NOMO-1 treated with DMSO at 0.1 percent for 48 hours (cell line): ENCODE results near the gene POLDIP3.

Experiments used
- DNase-seq: peaks from one replicate; lab custom pipeline; 2025; ENCODE audit not compliant: unreplicated experiment; lab: John Stamatoyannopoulos, UW

Gene POLDIP3, protein sequence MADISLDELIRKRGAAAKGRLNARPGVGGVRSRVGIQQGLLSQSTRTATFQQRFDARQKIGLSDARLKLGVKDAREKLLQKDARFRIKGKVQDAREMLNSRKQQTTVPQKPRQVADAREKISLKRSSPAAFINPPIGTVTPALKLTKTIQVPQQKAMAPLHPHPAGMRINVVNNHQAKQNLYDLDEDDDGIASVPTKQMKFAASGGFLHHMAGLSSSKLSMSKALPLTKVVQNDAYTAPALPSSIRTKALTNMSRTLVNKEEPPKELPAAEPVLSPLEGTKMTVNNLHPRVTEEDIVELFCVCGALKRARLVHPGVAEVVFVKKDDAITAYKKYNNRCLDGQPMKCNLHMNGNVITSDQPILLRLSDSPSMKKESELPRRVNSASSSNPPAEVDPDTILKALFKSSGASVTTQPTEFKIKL

DNA sequence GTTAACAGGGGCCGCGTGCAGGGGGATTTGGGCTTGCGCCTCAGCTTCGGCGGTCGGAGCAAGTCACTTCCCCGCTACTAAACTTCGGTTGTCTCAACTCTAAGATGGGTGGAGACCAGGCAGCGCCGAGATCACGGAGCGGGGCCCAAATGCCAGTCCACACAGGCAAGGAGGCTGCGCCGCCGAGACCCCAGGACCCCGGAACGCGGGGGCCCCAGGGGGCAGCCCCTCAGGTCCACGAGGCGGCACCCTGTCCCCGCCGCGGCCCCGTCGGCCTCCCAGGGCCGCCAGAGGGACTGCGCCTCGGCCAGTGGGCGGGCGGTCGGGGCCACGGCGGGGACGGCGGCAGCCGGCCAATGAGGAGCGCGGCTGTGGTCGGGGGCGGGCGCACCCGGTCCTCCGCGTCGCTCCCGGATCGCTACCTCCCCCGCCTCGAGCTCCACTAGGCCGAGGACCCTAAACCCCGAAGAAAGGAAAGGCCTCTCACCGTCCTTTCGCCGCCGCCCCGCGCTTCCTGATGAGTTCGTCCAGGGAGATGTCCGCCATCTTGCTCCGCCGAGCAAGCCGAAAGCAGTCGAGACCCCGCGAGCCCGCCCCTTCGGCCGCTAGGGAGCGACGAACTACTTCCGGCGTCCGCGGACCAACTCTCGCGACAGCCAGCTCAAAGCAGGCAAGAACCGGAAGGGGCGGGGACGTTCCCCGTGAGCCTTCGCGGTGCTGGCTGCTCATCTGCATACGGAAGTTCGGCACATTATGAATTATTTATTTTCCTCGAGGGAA lies at the start of gene POLDIP3:
POLDIP3 (minus strand) TSS at position 572 of the 780 bp plus-strand sequence; CDS start at position 546, 26 bp downstream.
- peak; percentile 96 for DNase-seq

DNA sequence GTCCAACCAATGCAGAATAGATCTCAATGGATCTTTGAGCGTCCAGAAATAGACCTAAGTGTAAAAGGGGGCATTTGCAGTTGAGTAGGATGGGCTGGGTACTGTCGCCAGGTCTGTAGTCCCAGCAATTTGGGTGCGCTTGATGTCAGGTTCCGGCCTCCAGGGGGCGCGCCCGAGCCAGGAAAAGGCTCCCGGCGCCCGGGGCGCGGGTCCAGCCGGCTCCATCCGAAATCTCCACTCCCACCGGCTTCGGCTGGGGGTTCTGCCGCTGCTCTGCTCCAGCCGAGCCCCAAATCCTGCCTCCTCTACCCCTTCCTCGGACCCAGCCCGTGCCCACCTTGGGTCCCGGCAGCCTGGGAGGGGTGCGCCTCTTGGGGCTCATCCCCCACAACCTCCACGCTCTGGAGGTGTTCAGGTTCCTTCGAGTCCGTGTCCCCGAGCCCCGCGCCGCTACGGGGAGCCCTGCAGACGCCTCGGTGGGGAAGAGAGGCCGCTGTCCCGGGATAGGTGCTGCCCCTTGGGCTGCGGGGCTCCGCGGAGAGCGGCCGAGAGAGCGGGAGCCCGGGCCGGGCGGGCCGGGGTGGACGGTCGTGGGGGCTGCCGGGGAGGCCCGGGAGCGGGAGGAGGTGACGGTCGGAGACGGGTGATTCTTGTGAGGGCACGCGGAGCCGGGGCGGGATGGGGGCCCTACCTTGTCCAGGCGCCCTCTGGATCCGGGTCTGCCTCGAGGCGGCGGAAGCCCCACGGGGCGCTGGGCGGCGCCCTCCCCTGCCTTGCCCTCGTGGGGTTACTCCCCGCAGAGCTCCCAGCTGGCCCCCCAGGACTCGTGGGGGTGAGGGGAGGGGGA lies 47.5 kb upstream of the POLDIP3 start:
- peak; percentile 53 for DNase-seq

GRCh38 chr22:42656578-42656977 lies 41.9 kb upstream of the POLDIP3 start:
- no peak for DNase-seq

DNA sequence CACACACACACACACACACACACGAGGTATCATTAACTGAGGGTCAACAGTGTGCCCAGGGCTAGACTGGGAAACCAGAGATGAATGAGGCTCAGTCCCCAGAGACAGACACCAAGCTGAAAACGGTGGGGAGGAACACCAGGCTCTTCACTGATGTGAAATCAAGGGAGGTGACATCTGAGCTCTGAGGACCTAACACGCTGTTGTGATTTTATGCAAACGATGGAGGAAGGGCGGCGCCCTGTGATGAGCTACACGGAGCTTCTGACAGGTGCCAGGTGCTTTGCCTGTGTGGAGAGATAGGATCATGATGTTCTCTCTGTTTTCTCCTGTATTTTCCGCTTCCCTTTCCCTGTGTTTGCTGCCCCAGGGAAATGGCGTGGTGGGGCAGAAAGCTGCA lies 41.0 kb upstream of the POLDIP3 start:
- DNase-seq = no peak

GRCh38 chr22:42654436-42655073 lies 39.9 kb upstream of the POLDIP3 start:
- no peak for DNase-seq

- DNase-seq = no peak
Observed at GRCh38 chr22:42653999-42654398, 39.3 kb upstream of the POLDIP3 start.

- DNase-seq = no peak
Observed at GRCh38 chr22:42651134-42651533, 36.5 kb upstream of the POLDIP3 start.

DNA sequence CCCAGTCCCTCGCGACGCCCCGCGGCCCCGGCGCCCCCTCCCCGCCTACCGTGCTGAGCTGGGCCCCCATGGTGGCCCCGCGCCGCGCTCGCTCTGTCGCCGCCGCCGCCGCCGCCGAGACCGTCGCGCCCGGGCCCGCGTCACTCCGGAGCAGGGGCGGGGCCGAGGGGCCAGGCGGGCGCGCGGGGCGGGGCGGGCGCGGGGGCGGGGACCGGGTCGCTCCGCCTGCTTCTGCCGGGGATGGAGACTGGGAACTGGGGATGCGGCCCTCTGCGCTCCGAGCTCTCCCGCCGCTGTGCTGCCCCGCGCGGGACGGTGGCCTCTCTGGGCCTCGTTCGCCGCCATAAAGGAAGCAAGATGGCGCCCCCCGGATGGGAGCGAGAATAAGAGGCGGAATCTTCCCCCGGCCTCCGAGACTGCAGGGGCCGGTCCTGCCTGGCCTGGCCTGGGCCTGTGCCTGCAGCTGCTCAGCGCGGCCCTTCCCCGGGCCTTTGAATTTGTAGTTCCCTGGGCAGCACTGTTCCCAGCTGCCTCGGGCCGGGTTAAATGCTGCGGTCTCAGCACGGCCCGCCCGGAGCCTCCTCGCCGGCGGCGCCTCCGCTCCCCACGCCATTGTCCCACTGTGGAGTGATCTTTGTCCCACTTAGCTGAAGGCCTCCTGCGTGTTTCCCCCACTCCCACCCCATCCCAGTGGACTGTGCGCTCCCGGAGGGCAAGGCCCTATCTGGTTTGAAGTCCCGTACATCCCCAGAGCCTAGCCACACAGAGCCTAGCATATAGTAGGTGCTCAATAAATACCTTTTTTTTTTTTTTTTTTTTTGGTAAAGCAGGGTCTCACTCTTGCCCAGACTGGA lies 34.8 kb upstream of the POLDIP3 start, which contains the start of gene CYB5R3:
CYB5R3 (minus strand) TSS at position 147 of the 854 bp plus-strand sequence; CDS start at position 70, 77 bp downstream.
- peak; percentile 90 for DNase-seq

DNA sequence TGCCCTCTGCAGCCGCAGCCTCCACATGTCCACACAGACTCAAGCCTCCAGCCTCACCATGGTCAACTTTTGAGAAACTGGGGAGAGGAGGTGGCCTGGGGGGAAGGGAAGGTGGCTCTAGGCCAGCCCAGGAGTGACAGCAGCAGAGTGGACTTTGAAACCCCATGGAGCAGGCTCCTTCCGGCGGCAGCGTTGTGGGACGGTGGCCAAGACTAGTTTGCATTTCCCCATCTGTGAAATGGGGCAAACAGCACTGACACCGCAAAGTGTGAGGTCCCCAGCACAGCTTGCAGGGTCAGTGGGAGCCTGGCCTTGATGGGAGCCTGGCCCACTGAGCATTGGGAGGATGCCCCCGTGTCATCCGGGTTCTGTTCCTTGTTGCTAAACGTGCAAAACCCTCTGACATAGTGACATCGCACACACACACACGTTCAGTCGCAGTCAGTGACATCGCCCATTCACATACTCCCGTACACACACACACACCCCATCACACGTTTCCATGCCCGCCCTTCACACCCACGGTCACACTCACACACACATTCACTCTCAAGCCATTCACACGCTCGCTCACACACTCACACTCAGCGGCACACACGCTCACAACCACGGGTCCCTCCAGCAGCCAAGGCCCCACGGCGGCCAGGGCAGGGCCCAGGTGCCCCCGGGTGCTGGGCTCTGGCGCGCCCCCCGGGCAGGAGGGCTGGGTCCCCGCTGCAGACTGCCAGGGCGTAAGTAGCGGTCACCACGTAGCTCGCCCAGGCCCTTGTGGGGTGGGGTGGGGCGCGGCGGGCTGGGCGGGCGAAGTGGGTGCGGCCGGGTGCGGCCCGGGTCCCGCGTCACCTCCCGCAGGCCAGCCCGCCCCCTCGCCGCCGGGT lies 33.9 kb upstream of the POLDIP3 start:
- no peak for DNase-seq

- no peak for DNase-seq
Observed at GRCh38 chr22:42648017-42648367, 33.3 kb upstream of the POLDIP3 start.

DNA sequence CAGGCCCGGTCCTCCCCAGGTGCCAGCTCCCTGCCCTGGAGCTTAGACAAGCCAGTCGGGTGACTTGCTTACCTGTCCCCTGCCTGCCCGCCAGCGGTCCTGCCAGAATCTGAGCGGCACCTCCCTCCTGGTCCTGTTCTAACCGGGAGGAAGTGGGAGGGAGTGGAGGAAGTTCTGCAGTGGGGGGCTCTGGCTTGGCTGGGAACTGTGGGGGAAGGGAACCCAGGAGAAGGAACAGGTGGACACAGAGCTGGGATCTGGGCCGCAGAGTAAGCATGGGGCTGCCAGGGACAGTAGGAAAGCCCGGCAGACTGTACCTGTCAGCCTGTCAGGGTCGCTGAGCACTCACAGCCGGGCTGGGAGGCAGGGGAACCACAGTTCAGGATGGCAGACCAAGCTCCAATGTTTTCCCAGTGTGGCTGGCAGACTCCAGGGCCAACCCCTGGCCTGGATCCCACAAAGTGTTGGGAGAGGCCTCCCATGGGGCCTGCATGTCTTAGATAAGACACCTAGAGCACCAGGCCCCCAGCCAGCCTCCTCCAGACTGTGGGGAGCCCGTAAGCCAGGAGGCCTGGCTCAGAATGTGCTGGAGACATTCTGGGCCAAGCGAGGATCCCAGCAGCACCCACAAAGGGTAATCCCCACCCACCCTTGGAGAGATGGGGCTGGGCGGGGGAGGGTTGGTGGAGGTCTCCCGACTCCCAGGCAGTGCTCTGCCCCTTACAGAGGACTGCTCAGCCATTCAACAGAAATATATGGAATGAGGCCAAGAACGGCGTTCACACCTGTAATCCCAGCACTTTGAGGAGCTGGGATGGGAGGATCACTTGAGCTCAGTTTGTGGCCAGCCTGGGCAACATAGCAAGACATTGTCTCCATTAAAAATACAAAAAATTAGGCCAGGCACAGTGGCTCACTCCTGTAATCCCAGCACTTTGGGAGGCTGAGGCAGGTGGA lies 32.2 kb upstream of the POLDIP3 start:
- DNase-seq = no peak

GRCh38 chr22:42645938-42646568 lies 31.4 kb upstream of the POLDIP3 start:
- no peak for DNase-seq

GRCh38 chr22:42645341-42645937 lies 30.8 kb upstream of the POLDIP3 start:
- DNase-seq = no peak

- no peak for DNase-seq
Observed at GRCh38 chr22:42644422-42645340, 30.0 kb upstream of the POLDIP3 start.

- DNase-seq = no peak
Observed at GRCh38 chr22:42643634-42644421, 29.1 kb upstream of the POLDIP3 start.
